LNCaP clone FGC (cell line): Measurements from ENCODE around the gene SLC25A39.

Source experiments
- DNase-seq: peaks from one replicate; pipeline ENCODE4 v3.0.0-alpha.2; 2011; ENCODE audit warnings: low read depth
- H3K4me3 ChIP-seq: 2 replicates; pipeline ENCODE4 v1.5.1; 2011; ENCODE audit warnings: mild to moderate bottlenecking, low read depth, low read length, control low read depth
- TF ChIP-seq, protein P1 (sequence below): IDR thresholded peaks from 2 replicates; pipeline ENCODE4 v1.5.1; 2012; ENCODE audit warnings: mild to moderate bottlenecking; ENCODE audit not compliant: control insufficient read depth, insufficient read depth; ENCODE audit errors: extremely low read depth

SLC25A39 gene

GRCh38 chr17:44314031-44314430, 10.6 kb downstream of the SLC25A39 start:
- no peak overlapping the region for H3K4me3 ChIP-seq
- no peak for DNase-seq
- TF ChIP-seq, protein P1, sequence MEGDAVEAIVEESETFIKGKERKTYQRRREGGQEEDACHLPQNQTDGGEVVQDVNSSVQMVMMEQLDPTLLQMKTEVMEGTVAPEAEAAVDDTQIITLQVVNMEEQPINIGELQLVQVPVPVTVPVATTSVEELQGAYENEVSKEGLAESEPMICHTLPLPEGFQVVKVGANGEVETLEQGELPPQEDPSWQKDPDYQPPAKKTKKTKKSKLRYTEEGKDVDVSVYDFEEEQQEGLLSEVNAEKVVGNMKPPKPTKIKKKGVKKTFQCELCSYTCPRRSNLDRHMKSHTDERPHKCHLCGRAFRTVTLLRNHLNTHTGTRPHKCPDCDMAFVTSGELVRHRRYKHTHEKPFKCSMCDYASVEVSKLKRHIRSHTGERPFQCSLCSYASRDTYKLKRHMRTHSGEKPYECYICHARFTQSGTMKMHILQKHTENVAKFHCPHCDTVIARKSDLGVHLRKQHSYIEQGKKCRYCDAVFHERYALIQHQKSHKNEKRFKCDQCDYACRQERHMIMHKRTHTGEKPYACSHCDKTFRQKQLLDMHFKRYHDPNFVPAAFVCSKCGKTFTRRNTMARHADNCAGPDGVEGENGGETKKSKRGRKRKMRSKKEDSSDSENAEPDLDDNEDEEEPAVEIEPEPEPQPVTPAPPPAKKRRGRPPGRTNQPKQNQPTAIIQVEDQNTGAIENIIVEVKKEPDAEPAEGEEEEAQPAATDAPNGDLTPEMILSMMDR = no peak

- DNase-seq = no peak
- no peak overlapping the region for H3K4me3 ChIP-seq
- TF ChIP-seq, protein P1 = no peak
Observed at GRCh38 chr17:44312396-44313104, 12.1 kb downstream of the SLC25A39 start.

- no peak overlapping the region for H3K4me3 ChIP-seq
- no peak for DNase-seq
- TF ChIP-seq, protein P1 = no peak
Observed at GRCh38 chr17:44311562-44312181, 13.0 kb downstream of the SLC25A39 start.

- TF ChIP-seq, protein P1 = no peak
- DNase-seq = no peak
- H3K4me3 ChIP-seq = no peak overlapping the region
Observed at GRCh38 chr17:44310609-44311376, 13.8 kb downstream of the SLC25A39 start.

GRCh38 chr17:44310188-44310587, 14.4 kb downstream of the SLC25A39 start:
- TF ChIP-seq, protein P1 = no peak
- no peak overlapping the region for H3K4me3 ChIP-seq
- no peak for DNase-seq

DNA sequence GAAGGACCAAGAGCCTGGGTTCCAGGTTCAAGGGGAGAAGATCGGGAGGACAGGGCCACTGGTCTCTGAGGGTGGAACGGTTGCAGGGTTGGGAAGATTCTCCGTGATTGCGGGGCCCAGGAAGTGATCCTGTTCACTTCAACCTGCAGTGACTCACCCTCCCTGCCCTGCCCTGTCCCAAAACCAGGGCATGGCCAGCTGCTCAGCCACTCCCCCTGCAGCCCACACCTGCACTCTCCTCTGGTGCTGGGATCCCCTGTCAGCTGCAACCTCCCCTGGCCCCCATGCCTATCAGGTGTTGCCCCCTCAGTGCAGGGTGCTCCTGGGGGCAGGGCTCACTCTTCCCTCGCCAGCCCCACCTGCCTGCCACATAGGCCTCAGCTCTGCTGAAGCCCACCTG, 15.2 kb downstream of the SLC25A39 start:
- TF ChIP-seq, protein P1 = no peak
- DNase-seq = no peak
- no peak overlapping the region for H3K4me3 ChIP-seq

GRCh38 chr17:44308865-44309264, 15.8 kb downstream of the SLC25A39 start:
- H3K4me3 ChIP-seq = no peak overlapping the region
- TF ChIP-seq, protein P1 = no peak
- no peak for DNase-seq
